ENCODE measurements around the gene ZNF540.

DNA sequence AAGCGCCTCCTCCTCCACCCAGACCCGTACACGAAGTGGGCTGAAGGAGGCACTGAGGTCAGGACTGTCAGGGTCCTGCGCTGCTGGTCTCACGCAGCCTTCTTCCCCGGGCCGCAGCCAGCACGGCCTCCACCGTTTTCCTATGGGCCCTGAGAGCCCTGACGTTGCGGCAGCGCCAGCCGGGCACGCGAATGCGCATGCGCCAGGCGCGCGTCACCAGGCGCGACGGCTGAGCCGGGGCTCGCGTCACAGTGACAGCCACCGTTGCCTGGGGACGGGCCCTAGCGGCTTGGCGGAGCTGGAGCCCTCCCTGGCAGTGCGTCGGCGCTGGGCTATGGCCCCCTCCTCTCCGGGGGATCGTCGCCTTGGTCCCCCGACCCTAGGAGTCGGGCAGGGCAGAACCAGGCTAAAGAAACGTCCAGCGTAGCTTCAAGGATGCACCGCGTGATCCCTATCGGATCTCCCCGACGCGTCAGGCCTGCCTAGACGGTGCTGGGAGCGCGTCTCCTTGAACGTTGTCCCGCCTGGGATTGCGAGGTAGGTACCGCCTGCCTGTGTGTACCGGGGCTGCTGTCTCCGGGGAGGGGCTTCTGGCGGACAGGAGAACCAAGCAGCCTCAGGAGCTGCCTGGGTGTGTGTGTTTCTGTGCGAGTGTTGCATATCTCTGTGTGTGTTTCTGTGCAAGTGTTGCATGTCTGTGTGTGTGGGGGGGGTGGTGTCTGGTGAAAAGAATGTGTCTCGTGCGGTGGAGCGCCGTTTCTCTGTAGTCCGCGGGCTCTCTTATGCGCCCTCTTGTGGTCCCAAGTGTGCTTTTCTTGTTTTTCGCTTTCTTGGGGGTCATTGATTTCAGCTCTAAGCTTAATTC is 43.3 kb upstream of the ZNF540 start:
- TF ChIP-seq CTCF (conservative IDR thresholded peaks at IDR 0.05 in 1 of 2, IDR thresholded peaks at IDR 0.05 in 1 of 2; ENCODE audit: extremely low read depth in 1 of 2, insufficient read depth in 1 of 2, low read depth in 1 of 2, low read length in 2 of 2) (peak; percentile 33 to 40), EZH2 (IDR thresholded peaks at IDR 0.05; ENCODE audit: borderline replicate concordance, low read length) (no peak)
